GM12878 (cell line): ENCODE measurements around the gene TRIM46. TPM values are rescaled to one million over a fixed set of nuclear protein-coding genes. Genes with fewer than 3 reads are reported as not detected.

Experiments used
- ATAC-seq: fragments of 200-7000 bp; cut with Tn5 transposase; 3 replicates; pipeline ENCODE4 v1.9.1; 2020; ENCODE audit warnings: mild to moderate bottlenecking, moderate library complexity
- BruUV-seq: library from RNA; stranded (reverse); fragments of 400-500 nt; replicated peaks from 2 replicates; lab custom pipeline; 2021; lab: Mats Ljungman, UMichigan
- CTCF ChIA-PET: fragments of 300-600 bp; sonication (Branson Sonifier 250); formaldehyde crosslinking; extraction: SDS; loops from one replicate; lab custom pipeline; 2021; ENCODE audit warnings: inconsistent platforms; lab: Yijun Ruan, JAX
- POLR2A ChIA-PET: fragments of 350-600 bp; formaldehyde crosslinking; extraction: SDS; loops from one replicate; lab custom pipeline; 2021; ENCODE audit warnings: inconsistent platforms; lab: Charles Lee
- RAD21 ChIA-PET: fragments of 300-600 bp; sonication (Branson Sonifier 250); formaldehyde crosslinking; loops from one replicate; lab custom pipeline; 2023; ENCODE audit warnings: antibody characterized with exemption; ENCODE audit not compliant: unreplicated experiment; lab: Charles Lee
- SMC1A ChIA-PET: fragments of 300-600 bp; sonication (Branson Sonifier 250); formaldehyde crosslinking; loops from one replicate; lab custom pipeline; 2023; ENCODE audit not compliant: unreplicated experiment, uncharacterized antibody; lab: Charles Lee
- DNase-seq: peaks from one replicate; pipeline ENCODE4 v3.0.0-alpha.2; 2011; ENCODE audit warnings: low read depth, low spot score
- FAIRE-seq: peaks from 3 replicates; lab custom pipeline; 2011; peaks lifted over from hg19 to GRCh38; lab: Jason Lieb, UNC
- H2AFZ ChIP-seq: 2 replicates; pipeline ENCODE4 v1.6.0; 2011; ENCODE audit warnings: low read depth, low read length, control low read depth; ENCODE audit not compliant: control insufficient read depth
- H3K27ac ChIP-seq: 2 replicates; pipeline ENCODE4 v1.5.1; 2011; ENCODE audit warnings: control low read depth; ENCODE audit not compliant: control insufficient read depth, insufficient read depth
- H3K27me3 ChIP-seq, 2 experiments: replicated peaks in 1 of 2; 2 replicates each; pipeline versions ENCODE4 v1.6.0 to v1.6.1; 2011; ENCODE audit warnings: low read length in 1 of 2; ENCODE audit not compliant: control insufficient read depth in 2 of 2, insufficient read depth in 2 of 2
- H3K36me3 ChIP-seq, 2 experiments: 2 replicates each; pipeline ENCODE4 v1.5.1; 2011; ENCODE audit warnings: low read length in 1 of 2; ENCODE audit not compliant: control insufficient read depth in 2 of 2, insufficient read depth in 2 of 2
- H3K4me1 ChIP-seq: 2 replicates; pipeline ENCODE4 v1.6.1; 2011; ENCODE audit warnings: mild to moderate bottlenecking, low read length, moderate library complexity, mixed read lengths; ENCODE audit not compliant: control insufficient read depth, insufficient read depth
- H3K4me2 ChIP-seq: 2 replicates; pipeline ENCODE4 v1.6.0; 2011; ENCODE audit warnings: control low read depth; ENCODE audit not compliant: control insufficient read depth, insufficient read depth
- H3K4me3 ChIP-seq: fragments of 200-600 bp; sonication (generic); 2 replicates; pipeline ENCODE4 v1.5.1; 2016
- H3K79me2 ChIP-seq: 2 replicates; pipeline ENCODE4 v1.6.0; 2011; ENCODE audit warnings: low read length; ENCODE audit not compliant: control insufficient read depth, insufficient read depth
- H3K9ac ChIP-seq: 2 replicates; pipeline ENCODE4 v1.8.0; 2011; ENCODE audit warnings: low read length, control low read depth, mixed read lengths; ENCODE audit not compliant: control insufficient read depth, insufficient read depth
- H3K9me3 ChIP-seq: replicated peaks from 3 replicates; pipeline ENCODE4 v1.5.1; 2011; ENCODE audit warnings: mild to moderate bottlenecking, low read length; ENCODE audit not compliant: control insufficient read depth, insufficient read depth
- H4K20me1 ChIP-seq: 2 replicates; pipeline ENCODE4 v1.6.0; 2011; ENCODE audit not compliant: control insufficient read depth, insufficient read depth
- ASH2L ChIP-seq: fragments of 300-600, 200-600 bp; sonication (generic); IDR thresholded peaks from 2 replicates; pipeline ENCODE4 v1.6.1; 2017; ENCODE audit warnings: low read depth, mild to moderate bottlenecking, borderline replicate concordance
- CBFB ChIP-seq: IDR thresholded peaks from 2 replicates; pipeline ENCODE4 v1.6.1; 2016; ENCODE audit warnings: antibody characterized with exemption, low read depth
- CBX5 ChIP-seq: sonication (generic); IDR thresholded peaks from 2 replicates; pipeline ENCODE4 v1.6.1; 2016; ENCODE audit warnings: low read depth, moderate library complexity, mild to moderate bottlenecking, inconsistent platforms
- FOXK2 ChIP-seq: fragments of 450-650 bp; IDR thresholded peaks from 2 replicates; pipeline ENCODE4 v1.6.1; 2017; ENCODE audit warnings: mild to moderate bottlenecking, moderate library complexity
- NFIC ChIP-seq: IDR thresholded peaks from 2 replicates; pipeline ENCODE4 v1.6.1; 2012; ENCODE audit warnings: low read depth, mild to moderate bottlenecking, inconsistent platforms, low read length, moderate library complexity
- NFYA ChIP-seq: IDR thresholded peaks from 2 replicates; pipeline ENCODE4 v1.6.1; 2011; ENCODE audit warnings: low read depth, mild to moderate bottlenecking, low read length, improper control_type of control experiment, borderline replicate concordance
- NR2F1 ChIP-seq: fragments of 450-650 bp; conservative IDR thresholded peaks from 2 replicates; pipeline ENCODE4 v1.6.1; 2017; ENCODE audit warnings: mild to moderate bottlenecking
- PML ChIP-seq: IDR thresholded peaks from 2 replicates; pipeline ENCODE4 v1.6.1; 2012; ENCODE audit warnings: low read length, inconsistent platforms
- POLR2AphosphoS5 ChIP-seq: IDR thresholded peaks from 2 replicates; pipeline ENCODE4 v1.6.1; 2011; ENCODE audit warnings: mild to moderate bottlenecking, low read length, inconsistent platforms
- RAD21 ChIP-seq: IDR thresholded peaks from 2 replicates; pipeline ENCODE4 v1.6.1; 2011; ENCODE audit warnings: mild to moderate bottlenecking, low read depth, low read length, moderate library complexity; ENCODE audit not compliant: insufficient read depth
- SP1 ChIP-seq: IDR thresholded peaks from one replicate; pipeline ENCODE4 v1.6.1; 2011; ENCODE audit warnings: low read depth, low read length
- SUZ12 ChIP-seq: fragments of 200-600 bp; sonication (generic); IDR thresholded peaks from one replicate; pipeline ENCODE4 v1.6.1; 2018; ENCODE audit warnings: antibody characterized with exemption, mild to moderate bottlenecking; ENCODE audit not compliant: unreplicated experiment
- TAF1 ChIP-seq: IDR thresholded peaks from 2 replicates; pipeline ENCODE4 v1.6.1; 2011; ENCODE audit warnings: mild to moderate bottlenecking, low read depth, low read length, borderline replicate concordance
- TCF12 ChIP-seq: IDR thresholded peaks from 2 replicates; pipeline ENCODE4 v1.6.1; 2011; ENCODE audit warnings: low read depth, mild to moderate bottlenecking, low read length
- ZNF24 ChIP-seq: fragments of 450-650 bp; IDR thresholded peaks from 2 replicates; pipeline ENCODE4 v1.6.1; 2017; ENCODE audit warnings: antibody characterized with exemption, mild to moderate bottlenecking
- ZNF384 ChIP-seq: IDR thresholded peaks from 2 replicates; pipeline ENCODE4 v1.6.1; 2012; ENCODE audit warnings: low read depth, mild to moderate bottlenecking, low read length, improper control_type of control experiment, borderline replicate concordance
- WGBS: methylation state at CpG from one replicate; pipeline ENCODE4 v1.1.6; 2016; ENCODE audit warnings: low lambda C conversion rate; ENCODE audit not compliant: insufficient replicate concordance, insufficient coverage; ENCODE audit errors: missing lambda C conversion rate; 5-methylcytosine and 5-hydroxymethylcytosine counted together
- in situ Hi-C: fragments of 300-500 bp; cut with MboI; formaldehyde crosslinking; loops from 9 replicates; pipeline ENCODE4 v1.14.3; 2018; ENCODE audit warnings: mixed read lengths
- intact Hi-C: fragments of 100-400 bp; cut with micrococcal nuclease; formaldehyde crosslinking; loops from one replicate; pipeline ENCODE4 v1.14.2; 2022; ENCODE audit not compliant: unreplicated experiment
- polyA plus RNA-seq, 11 experiments: library from polyadenylated mRNA; depleted of rRNA in 4 of 11; unstranded in 6 of 11; stranded (reverse) in 5 of 11; fragments of >200 nt; fragmentation: Nextera tagmentation in 4 of 11; fragmentation: Illumina TruSeq in 1 of 11; extraction: Ambion mirVana in 4 of 11; extraction: Trizol in 1 of 11; gene quantifications; 1 replicate in 1 of 11; 2 replicates in 10 of 11; pipeline versions ENCODE4 v1.2.1 to v1.2.3, GENCODE V29; 2011 to 2016; ENCODE audit warnings: inconsistent platforms in 2 of 11, missing spikeins in 2 of 11, low read depth in 1 of 11
- total RNA-seq, 4 experiments: library from RNA; depleted of rRNA in 3 of 4; stranded (reverse); fragments of >200 nt in 3 of 4; fragmentation: Illumina TruSeq in 1 of 4; extraction: Trizol in 1 of 4; gene quantifications; 2 replicates each; pipeline versions ENCODE4 v1.2.1 to v1.2.3, GENCODE V29; 2013 to 2021
- TF ChIP-seq, protein P1 (sequence below): fragments of 450-650 bp; IDR thresholded peaks from 2 replicates; pipeline ENCODE4 v1.6.1; 2017; ENCODE audit warnings: antibody characterized with exemption, mild to moderate bottlenecking, moderate library complexity
- TF ChIP-seq, protein P2 (sequence below): fragments of 450-650 bp; IDR thresholded peaks from 2 replicates; pipeline ENCODE4 v1.6.1; 2016; ENCODE audit warnings: mild to moderate bottlenecking
- TF ChIP-seq, protein P3 (sequence below): IDR thresholded peaks from 2 replicates; pipeline ENCODE4 v1.6.1; 2012; ENCODE audit warnings: mild to moderate bottlenecking, low read depth, low read length

The TRIM46 gene
- total and polyA plus RNA-seq, 10 of the 15 experiments (the other 5 are each of a cell fraction or from before 2014, with no cell fraction given): 0.08 to 3.1 (median 0.97) TPM

DNA sequence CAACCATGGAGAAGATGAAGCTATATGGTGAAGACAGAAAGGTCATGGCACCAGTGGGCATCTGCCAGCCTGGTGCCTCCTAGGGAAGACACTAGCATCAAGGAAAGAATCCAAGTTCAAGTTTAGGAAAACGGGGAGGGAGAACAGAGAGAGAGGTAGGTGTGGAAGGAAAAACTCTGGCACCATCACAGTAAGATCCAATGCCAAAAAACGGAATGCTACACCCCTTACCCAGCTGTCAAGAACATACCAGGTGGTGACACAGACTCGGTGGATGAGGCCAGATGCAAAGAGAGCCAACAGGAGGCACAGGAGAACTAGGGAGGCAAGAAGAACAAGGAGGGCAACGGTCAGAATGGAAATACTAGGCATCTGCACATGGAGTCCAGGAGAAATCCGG lies 4.1 kb upstream of the TRIM46 start:
- ATAC-seq: no peak
- Histone ChIP-seq H2AFZ (no peak overlapping the region), H4K20me1 (no peaks in the 10 kb centered on the region), H3K4me3 (no peak overlapping the region), H3K27ac (no peak overlapping the region), H3K9me3 (no peaks in the 10 kb centered on the region; the same call in 2 of the 3 replicates), H3K4me2 (no peak overlapping the region), H3K79me2 (peaks cover 12% of the 10 kb centered on the region), H3K9ac (no peak overlapping the region), H3K36me3 (peaks cover 0 to 3% of the 10 kb centered on the region in 2 experiments; a peak in 1 of 4 replicates), H3K4me1 (peaks cover 19% of the 10 kb centered on the region), H3K27me3 (no peaks in the 10 kb centered on the region)
- POLR2A ChIA-PET: no interaction called here
- BruUV-seq: no TSS peak
- FAIRE-seq: no peak
- WGBS: 51% methylated on average over 5 of the region's 5 CpGs
- no peak for DNase-seq
- SMC1A ChIA-PET: interaction anchor here (0.9 to 5.9 kb wide), 5 partner anchors 27 to 81 kb away, joined by 3 to 37 read pairs (median 7); partner anchors contain the start of gene SLC50A1
- intact Hi-C loops (no loop called here), in situ Hi-C loops (loop anchor here (5.0 kb wide), 1 partner anchor 77 kb away; no protein-coding TSS in a partner anchor)
- RAD21 ChIA-PET: interaction anchor here (0.7 to 5.1 kb wide), 6 partner anchors 33 to 84 kb away, joined by 3 to 71 read pairs (median 4); partner anchors contain the start of gene SLC50A1
- CTCF ChIA-PET: interaction anchor here (0.9 to 12.1 kb wide), 9 partner anchors 24 to 125 kb away, joined by 3 to 284 read pairs (median 4); partner anchors contain the start of gene SLC50A1
- TF ChIP-seq RAD21 (no peak), NR2F1 (no peak), SP1 (no peak), CBX5 (no peak), SUZ12 (no peak), FOXK2 (no peak), ZNF24 (no peak), ZNF384 (no peak), PML (no peak), NFIC (no peak), TCF12 (no peak), NFYA (no peak), ASH2L (no peak), TAF1 (no peak), CBFB (no peak), POLR2AphosphoS5 (no peak)
- TF ChIP-seq, protein P1, sequence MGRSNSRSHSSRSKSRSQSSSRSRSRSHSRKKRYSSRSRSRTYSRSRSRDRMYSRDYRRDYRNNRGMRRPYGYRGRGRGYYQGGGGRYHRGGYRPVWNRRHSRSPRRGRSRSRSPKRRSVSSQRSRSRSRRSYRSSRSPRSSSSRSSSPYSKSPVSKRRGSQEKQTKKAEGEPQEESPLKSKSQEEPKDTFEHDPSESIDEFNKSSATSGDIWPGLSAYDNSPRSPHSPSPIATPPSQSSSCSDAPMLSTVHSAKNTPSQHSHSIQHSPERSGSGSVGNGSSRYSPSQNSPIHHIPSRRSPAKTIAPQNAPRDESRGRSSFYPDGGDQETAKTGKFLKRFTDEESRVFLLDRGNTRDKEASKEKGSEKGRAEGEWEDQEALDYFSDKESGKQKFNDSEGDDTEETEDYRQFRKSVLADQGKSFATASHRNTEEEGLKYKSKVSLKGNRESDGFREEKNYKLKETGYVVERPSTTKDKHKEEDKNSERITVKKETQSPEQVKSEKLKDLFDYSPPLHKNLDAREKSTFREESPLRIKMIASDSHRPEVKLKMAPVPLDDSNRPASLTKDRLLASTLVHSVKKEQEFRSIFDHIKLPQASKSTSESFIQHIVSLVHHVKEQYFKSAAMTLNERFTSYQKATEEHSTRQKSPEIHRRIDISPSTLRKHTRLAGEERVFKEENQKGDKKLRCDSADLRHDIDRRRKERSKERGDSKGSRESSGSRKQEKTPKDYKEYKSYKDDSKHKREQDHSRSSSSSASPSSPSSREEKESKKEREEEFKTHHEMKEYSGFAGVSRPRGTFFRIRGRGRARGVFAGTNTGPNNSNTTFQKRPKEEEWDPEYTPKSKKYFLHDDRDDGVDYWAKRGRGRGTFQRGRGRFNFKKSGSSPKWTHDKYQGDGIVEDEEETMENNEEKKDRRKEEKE: no peak
- TF ChIP-seq, protein P2, sequence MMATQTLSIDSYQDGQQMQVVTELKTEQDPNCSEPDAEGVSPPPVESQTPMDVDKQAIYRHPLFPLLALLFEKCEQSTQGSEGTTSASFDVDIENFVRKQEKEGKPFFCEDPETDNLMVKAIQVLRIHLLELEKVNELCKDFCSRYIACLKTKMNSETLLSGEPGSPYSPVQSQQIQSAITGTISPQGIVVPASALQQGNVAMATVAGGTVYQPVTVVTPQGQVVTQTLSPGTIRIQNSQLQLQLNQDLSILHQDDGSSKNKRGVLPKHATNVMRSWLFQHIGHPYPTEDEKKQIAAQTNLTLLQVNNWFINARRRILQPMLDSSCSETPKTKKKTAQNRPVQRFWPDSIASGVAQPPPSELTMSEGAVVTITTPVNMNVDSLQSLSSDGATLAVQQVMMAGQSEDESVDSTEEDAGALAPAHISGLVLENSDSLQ: no peak
- TF ChIP-seq, protein P3, sequence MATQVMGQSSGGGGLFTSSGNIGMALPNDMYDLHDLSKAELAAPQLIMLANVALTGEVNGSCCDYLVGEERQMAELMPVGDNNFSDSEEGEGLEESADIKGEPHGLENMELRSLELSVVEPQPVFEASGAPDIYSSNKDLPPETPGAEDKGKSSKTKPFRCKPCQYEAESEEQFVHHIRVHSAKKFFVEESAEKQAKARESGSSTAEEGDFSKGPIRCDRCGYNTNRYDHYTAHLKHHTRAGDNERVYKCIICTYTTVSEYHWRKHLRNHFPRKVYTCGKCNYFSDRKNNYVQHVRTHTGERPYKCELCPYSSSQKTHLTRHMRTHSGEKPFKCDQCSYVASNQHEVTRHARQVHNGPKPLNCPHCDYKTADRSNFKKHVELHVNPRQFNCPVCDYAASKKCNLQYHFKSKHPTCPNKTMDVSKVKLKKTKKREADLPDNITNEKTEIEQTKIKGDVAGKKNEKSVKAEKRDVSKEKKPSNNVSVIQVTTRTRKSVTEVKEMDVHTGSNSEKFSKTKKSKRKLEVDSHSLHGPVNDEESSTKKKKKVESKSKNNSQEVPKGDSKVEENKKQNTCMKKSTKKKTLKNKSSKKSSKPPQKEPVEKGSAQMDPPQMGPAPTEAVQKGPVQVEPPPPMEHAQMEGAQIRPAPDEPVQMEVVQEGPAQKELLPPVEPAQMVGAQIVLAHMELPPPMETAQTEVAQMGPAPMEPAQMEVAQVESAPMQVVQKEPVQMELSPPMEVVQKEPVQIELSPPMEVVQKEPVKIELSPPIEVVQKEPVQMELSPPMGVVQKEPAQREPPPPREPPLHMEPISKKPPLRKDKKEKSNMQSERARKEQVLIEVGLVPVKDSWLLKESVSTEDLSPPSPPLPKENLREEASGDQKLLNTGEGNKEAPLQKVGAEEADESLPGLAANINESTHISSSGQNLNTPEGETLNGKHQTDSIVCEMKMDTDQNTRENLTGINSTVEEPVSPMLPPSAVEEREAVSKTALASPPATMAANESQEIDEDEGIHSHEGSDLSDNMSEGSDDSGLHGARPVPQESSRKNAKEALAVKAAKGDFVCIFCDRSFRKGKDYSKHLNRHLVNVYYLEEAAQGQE: no peak
